Suprapubic skin (tissue), 4 donors: ENCODE measurements around the gene ZBTB21. TPM values are rescaled to one million over a fixed set of nuclear protein-coding genes. Genes with fewer than 3 reads are reported as not detected.

Source experiments
- DNase-seq, 2 donors: peaks; one replicate each; pipeline ENCODE4 v3.0.0-alpha.2; 2019; ENCODE audit warnings: low spot score in 2 of 2
- H3K27ac ChIP-seq: fragments of 200-600 bp; sonication (generic); one replicate; pipeline ENCODE4 v1.5.1; 2019
- H3K27me3 ChIP-seq: fragments of 200-600 bp; sonication (generic); one replicate; pipeline ENCODE4 v1.5.1; 2019
- H3K36me3 ChIP-seq: fragments of 200-600 bp; sonication (generic); one replicate; pipeline ENCODE4 v1.5.1; 2019
- H3K4me1 ChIP-seq: fragments of 200-600 bp; sonication (generic); one replicate; pipeline ENCODE4 v1.5.1; 2019
- H3K4me3 ChIP-seq: fragments of 200-600 bp; sonication (generic); one replicate; pipeline ENCODE4 v1.5.1; 2019; ENCODE audit warnings: mild to moderate bottlenecking
- H3K9me3 ChIP-seq: fragments of 200-600 bp; sonication (generic); one replicate; pipeline ENCODE4 v1.5.1; 2019
- EP300 ChIP-seq: sonication (generic); formaldehyde crosslinking; IDR thresholded peaks from one replicate; pipeline ENCODE4 v1.6.1; 2017; ENCODE audit warnings: antibody characterized with exemption
- POLR2A ChIP-seq, 2 donors: fragments of 450-650 bp; IDR thresholded peaks; one replicate each; pipeline ENCODE4 v1.6.1; 2017; ENCODE audit warnings: antibody characterized with exemption in 2 of 2, mild to moderate bottlenecking in 2 of 2, moderate library complexity in 2 of 2
- POLR2AphosphoS5 ChIP-seq, 3 donors: sonication (generic); formaldehyde crosslinking; IDR thresholded peaks; one replicate each; pipeline ENCODE4 v1.6.1; 2017; ENCODE audit warnings: antibody characterized with exemption in 3 of 3
- WGBS: methylation state at CpG from one replicate; pipeline ENCODE4 v1.1.5; 2018; 5-methylcytosine and 5-hydroxymethylcytosine counted together
- total RNA-seq, 4 donors: library from RNA; depleted of rRNA; stranded (reverse); fragments of >200 nt; gene quantifications; one replicate each; pipeline ENCODE4 v1.1.0, GENCODE V29; 2016
- TF ChIP-seq, protein P1 (sequence below), 2 donors: fragments of 200-600 bp in 1 of 2; fragments of 450-650 bp in 1 of 2; sonication (generic) in 1 of 2; IDR thresholded peaks; one replicate each; pipeline ENCODE4 v1.5.1; 2016 to 2019; ENCODE audit warnings: antibody characterized with exemption in 2 of 2, mild to moderate bottlenecking in 1 of 2, moderate library complexity in 1 of 2

The ZBTB21 gene
- total RNA-seq, 4 donors from 2014 or later, result 24.5 to 39.1 (median 30.5) TPM

DNA sequence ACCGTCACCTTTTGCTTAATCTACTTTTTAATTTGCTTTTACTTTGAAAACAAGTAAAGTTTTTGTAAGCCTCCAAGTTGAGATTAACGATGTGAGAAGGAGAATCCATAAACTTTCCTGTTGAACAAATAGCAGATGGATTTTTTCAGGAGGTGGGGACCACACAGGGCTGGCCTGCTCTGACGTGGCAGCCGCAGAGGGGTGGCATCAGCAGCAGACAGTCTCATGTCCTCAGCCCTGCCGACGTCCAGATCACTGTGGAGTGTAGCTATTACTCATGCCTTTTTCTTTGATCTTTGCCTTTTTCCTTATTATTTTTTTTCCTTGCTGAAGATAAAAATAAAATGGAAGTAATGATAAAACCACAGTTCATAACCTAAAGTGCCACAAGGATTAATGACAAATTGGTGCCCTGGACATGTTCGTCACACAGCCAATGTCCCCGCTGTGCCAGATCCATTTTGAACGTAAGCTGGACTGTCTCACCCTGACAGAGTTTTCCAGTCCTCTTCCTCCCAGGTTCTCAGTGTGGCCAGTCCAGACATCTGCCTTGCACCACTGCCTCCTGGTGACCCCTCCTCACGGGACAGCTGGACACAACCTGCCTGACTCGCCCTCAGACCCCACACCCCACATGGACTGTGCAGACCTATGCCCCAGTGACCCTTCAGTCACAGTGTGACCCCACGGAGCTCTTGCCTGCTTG, 15.4 kb upstream of the ZBTB21 start:
- Histone ChIP-seq H3K9me3 (no peaks in the 10 kb centered on the region), H3K36me3 (no peaks in the 10 kb centered on the region), H3K4me3 (no peak overlapping the region), H3K27me3 (peaks cover 3% of the 10 kb centered on the region), H3K27ac (no peak overlapping the region), H3K4me1 (peaks cover 12% of the 10 kb centered on the region)
- 74% methylated on average over 11 of the region's 12 CpGs for WGBS
- peak in 1 of 2 donors; percentile 44 for DNase-seq
- TF ChIP-seq POLR2A (IDR thresholded peaks at IDR 0.05), result no peak
- TF ChIP-seq EP300, result no peak
- TF ChIP-seq POLR2AphosphoS5 (IDR thresholded peaks at IDR 0.05), result no peak
- TF ChIP-seq, protein P1, sequence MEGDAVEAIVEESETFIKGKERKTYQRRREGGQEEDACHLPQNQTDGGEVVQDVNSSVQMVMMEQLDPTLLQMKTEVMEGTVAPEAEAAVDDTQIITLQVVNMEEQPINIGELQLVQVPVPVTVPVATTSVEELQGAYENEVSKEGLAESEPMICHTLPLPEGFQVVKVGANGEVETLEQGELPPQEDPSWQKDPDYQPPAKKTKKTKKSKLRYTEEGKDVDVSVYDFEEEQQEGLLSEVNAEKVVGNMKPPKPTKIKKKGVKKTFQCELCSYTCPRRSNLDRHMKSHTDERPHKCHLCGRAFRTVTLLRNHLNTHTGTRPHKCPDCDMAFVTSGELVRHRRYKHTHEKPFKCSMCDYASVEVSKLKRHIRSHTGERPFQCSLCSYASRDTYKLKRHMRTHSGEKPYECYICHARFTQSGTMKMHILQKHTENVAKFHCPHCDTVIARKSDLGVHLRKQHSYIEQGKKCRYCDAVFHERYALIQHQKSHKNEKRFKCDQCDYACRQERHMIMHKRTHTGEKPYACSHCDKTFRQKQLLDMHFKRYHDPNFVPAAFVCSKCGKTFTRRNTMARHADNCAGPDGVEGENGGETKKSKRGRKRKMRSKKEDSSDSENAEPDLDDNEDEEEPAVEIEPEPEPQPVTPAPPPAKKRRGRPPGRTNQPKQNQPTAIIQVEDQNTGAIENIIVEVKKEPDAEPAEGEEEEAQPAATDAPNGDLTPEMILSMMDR (IDR thresholded peaks at IDR 0.05), result no peak

DNA sequence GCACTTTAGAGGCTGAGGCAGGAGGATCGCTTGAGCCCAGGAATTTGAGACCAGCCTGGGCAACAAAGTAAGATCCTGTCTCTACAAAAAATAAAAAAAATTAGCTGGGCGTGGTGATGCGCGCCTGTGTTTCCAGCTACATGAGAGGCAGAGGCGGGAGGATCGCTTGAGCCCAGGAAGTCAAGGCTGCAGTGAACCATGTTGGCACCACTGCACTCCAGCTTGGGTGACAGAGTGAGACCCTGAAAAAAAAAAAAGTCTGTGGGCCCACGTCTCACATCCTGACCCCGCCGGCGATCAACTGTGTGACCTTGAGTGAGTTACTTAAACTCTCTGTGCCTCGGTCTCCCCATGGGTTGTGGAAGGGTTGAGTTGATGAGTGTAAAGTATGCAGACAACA, 12.7 kb upstream of the ZBTB21 start:
- H3K36me3 ChIP-seq, result no peaks in the 10 kb centered on the region
- H3K9me3 ChIP-seq, result no peaks in the 10 kb centered on the region
- peak in 1 of 2 donors; percentile 56 for DNase-seq
- peaks cover 7% of the 10 kb centered on the region for H3K27me3 ChIP-seq
- peaks cover 11% of the 10 kb centered on the region for H3K4me1 ChIP-seq
- no peak for TF ChIP-seq EP300
- no peak for TF ChIP-seq POLR2AphosphoS5 (IDR thresholded peaks at IDR 0.05)
- TF ChIP-seq POLR2A (IDR thresholded peaks at IDR 0.05), result no peak
- TF ChIP-seq, protein P1 (IDR thresholded peaks at IDR 0.05), result no peak
- WGBS, result 93% methylated on average over 11 of the region's 11 CpGs
- no peak overlapping the region for H3K4me3 ChIP-seq
- no peak overlapping the region for H3K27ac ChIP-seq

DNA sequence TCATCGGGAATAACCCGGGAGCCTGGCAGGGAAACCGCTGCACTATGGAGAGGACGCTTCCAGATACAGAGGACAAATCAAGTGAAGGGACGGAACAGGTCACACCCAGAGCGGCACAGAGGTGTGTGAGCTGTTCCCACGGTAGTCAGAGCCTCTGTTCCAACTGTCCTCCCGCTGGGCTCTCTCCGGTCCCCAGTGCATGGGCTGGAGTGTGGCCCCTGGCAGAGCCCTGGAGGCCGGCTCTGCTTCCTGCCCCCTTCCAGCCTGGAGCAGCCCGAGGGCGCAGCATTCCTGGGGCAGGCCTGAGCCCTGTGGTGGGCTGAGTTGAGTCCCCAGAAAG, 11.9 kb upstream of the ZBTB21 start:
- DNase-seq, result peak in 1 of 2 donors; percentile 41
- no peak overlapping the region for H3K4me3 ChIP-seq
- H3K4me1 ChIP-seq, result peaks cover 8% of the 10 kb centered on the region
- peaks cover 7% of the 10 kb centered on the region for H3K27me3 ChIP-seq
- no peaks in the 10 kb centered on the region for H3K36me3 ChIP-seq
- H3K27ac ChIP-seq, result no peak overlapping the region
- 70% methylated on average over 9 of the region's 12 CpGs for WGBS
- TF ChIP-seq, protein P1 (IDR thresholded peaks at IDR 0.05), result no peak
- TF ChIP-seq EP300, result no peak
- no peaks in the 10 kb centered on the region for H3K9me3 ChIP-seq

DNA sequence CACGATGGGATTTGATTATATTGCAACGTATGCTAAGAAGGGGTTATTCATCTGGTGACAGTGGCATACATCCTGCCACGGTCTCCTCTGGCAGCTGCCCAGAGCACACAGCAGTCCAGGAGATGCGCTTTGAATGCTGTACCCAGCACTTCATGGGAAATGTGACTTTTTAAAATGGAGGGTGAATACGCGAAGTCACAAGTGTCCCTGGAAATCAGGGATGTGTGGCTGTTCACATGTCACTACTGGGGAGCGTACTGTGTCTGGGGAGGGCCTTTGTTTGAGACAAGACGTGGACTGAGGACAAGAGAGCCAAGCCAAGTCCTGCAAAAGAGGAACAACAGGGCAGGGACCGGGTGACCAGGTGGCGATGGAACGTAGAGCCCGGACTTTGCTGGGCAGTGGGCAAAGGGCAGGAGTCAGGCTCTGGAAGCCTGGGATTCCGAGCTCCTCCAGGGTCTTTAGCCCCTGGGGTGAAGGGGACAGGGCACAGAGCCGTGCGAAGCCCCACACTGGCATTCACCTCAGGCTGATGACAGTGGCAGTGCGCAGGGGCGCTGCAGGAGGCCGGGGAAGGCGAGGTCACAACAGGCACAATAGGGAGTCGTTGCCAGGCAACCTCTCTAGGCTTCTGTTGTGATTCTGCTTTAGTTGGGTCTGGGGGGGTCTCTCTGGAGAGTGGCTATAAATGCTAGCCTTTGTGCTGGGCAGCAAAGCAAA, 11.4 kb upstream of the ZBTB21 start:
- H3K4me1 ChIP-seq, result peaks cover 8% of the 10 kb centered on the region
- H3K9me3 ChIP-seq, result no peaks in the 10 kb centered on the region
- H3K27ac ChIP-seq, result no peak overlapping the region
- 70% methylated on average over 20 of the region's 20 CpGs for WGBS
- DNase-seq, result peak in 1 of 2 donors; percentile 59
- no peak overlapping the region for H3K4me3 ChIP-seq
- TF ChIP-seq EP300, result no peak
- peaks cover 7% of the 10 kb centered on the region for H3K27me3 ChIP-seq
- no peaks in the 10 kb centered on the region for H3K36me3 ChIP-seq

DNA sequence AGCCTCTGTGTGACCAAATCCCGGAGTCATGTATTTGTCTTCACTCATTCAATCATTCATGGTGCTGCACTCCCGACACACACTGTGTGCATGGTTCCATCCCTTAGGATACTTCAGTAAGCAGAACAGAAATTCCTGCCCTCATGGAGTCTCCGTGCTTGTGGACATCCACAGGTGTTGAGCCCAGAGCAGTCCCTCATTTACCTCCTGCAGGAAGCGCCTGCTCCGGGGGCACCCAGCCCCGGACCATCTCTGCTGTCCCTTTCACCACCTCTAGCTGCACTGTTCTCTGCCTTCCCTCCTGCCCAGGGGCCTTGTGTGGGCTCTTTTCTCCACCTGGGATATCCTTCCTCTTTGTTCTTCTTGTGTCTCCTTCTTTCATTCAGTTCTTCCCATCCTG, 9.5 kb upstream of the ZBTB21 start:
- no peaks in the 10 kb centered on the region for H3K9me3 ChIP-seq
- peak in 1 of 2 donors; percentile 23 for DNase-seq
- 95% methylated on average over 6 of the region's 6 CpGs for WGBS
- no peak overlapping the region for H3K27ac ChIP-seq
- peaks cover 7% of the 10 kb centered on the region for H3K27me3 ChIP-seq
- H3K36me3 ChIP-seq, result no peaks in the 10 kb centered on the region
- no peak overlapping the region for H3K4me3 ChIP-seq
- TF ChIP-seq POLR2A (IDR thresholded peaks at IDR 0.05), result no peak
- no peak for TF ChIP-seq POLR2AphosphoS5 (IDR thresholded peaks at IDR 0.05)
- TF ChIP-seq EP300, result no peak
- TF ChIP-seq, protein P1 (IDR thresholded peaks at IDR 0.05), result no peak
- H3K4me1 ChIP-seq, result peaks cover 8% of the 10 kb centered on the region
